GM21529 (cell line): ENCODE data around the gene C11orf21.
A peak's percentile ranks its signal among the peaks of the same experiment; 100 is the strongest.

Experiments used
- ATAC-seq: cut with Tn5 transposase; IDR thresholded peaks from one replicate; pipeline ENCODE4 v1.9.1; 2021; ENCODE audit not compliant: unreplicated experiment

C11orf21 gene

DNA sequence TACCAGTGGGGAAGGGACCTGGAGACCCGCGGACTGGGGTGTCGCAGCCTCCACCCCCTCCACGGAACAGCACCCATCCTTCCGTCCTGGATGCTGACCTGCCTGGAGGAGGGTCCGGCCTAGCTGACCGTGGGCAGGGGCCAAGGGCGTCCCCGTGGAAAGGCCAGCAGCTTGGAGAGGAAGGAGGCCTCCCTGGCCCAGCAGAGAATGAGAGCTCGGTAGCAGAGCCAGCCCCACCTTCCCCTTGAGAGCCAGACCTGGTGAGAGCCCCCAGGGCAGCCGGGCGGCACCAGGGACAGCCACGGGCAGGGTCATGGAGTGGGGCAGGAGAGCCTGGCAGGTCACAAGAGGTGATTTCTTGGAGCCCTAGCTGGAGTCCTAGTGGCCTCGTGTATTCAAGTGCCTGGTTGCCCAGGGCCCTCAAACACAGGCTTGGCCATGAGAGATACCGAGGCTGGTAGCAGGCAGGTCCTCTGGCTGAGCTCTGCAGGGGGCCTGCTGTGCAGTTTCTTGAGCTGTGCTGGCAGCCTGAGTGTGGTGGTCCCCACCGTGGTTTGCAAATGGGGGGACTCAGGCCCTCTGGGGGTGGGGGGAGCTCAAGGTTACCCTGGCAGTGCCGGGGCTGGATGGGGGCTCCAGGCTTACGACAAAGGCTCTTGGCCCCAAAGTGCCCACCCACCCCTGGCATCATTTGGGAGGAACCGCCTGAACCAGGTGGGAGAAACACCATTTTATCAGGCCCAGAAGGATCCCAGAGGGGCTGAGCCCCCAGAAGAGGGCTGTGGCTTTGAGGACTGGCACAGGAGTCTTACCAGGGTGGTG lies 7.7 kb upstream of the C11orf21 start:
- ATAC-seq, result no peak

DNA sequence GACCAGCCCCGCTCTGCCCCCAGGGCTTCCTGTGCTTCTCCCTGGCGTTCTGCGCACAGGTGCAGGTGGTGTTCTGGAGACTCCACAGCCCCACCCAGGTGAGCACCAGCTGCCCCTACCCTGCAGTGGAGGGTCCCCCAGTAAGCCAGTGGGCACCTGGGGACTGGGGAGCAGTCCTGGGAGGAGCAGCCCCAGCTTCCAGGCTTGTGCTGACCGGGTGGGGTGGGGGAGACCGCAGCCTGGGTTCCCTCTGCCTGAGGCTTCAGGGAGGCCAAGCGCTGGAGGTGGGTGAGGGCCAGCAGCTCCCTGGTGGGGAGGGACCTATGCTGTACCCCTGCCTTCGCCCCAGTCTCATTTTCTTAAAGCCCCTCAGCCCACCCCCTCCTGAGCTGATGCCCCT lies 7.0 kb upstream of the C11orf21 start:
- no peak for ATAC-seq

DNA sequence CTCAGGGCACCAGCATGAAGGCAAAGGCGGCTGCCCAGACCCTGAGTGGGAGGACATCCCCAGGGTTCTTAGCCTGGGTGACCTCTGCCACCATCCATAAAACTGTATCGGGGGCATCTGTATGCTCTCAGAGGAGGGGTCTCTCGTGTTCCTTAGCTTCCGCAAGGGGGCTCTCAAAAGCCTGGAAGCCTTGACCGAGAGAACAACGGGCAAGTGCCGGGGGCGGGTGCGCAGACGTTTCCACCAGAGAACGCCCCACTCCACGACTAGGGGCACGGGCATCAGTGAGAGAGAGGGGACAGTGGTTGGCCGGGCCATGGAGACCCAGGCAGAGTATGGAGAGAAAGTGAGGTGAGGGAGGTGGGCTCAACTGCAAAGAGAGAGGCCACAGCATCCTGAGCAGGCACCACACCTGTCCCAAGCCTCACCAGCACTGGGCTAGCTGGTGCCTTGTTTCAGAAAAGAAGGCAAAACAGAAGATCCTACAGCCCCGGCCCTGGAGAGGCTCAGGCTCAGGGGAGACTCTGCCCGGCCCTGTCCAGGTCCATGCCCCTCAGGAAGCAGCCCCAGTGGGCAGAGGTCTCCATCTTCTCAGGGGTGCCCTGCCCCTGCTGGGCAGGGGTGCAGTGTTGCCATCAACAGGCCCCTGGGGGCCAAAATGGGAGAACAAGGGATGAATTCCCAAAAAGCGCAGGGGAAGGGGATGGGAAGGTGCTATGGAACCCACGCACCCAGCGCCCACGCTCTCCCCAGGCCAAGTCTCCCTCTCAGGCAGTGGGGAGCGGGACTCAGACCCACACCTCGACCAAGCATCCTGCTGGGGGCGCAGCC lies 6.0 kb upstream of the C11orf21 start:
- no peak for ATAC-seq

DNA sequence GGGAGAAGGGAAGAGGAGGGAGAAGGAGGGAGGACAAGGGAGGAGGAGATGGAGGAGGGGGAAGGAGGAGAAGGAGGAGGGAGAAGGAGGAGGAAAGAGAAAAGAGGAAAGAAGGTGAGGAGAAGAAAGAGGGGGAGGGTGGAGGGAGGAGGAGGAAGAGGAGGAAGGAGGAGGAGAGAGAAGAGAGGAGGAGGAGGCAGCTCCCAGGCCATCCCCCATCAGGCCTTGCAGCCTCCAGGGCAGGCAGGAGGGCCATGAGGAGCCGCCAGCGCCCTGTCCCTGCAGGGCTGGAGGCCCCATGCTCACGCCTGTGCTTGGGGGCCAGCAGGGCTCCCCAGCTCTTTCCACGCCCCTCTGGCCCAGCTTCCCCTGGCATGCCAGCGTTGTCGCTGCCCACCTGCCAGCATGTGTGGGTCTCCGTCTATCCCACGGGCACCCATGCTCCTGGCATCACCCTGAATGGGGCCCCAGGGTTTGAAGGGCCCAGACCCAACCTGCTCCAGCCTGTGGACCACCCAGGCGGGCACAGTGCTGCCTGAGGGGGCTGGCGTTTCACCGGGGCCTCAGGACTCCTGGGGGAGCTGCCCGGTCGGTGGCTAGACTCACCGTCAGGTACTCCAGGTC lies 5.3 kb upstream of the C11orf21 start:
- ATAC-seq, result no peak

DNA sequence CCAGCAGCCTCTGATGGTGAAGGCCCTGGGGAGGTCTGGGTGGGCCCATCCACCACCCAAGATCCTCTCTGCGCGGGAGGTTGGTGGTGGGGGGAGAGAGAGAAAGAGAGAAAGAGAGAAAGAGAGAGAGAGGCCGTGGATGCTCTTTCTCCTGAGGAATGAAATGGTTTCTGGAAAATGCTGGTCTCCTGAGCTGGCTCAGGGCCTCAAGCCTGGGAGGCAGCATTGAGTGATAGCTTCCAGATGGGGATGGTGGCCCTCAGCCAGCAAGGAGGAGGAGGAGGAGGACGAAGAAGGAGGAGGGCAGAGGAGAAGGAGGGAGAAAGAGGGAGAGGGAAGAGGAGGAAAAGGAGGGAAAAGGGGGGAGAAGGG lies 4.7 kb upstream of the C11orf21 start:
- no peak for ATAC-seq

DNA sequence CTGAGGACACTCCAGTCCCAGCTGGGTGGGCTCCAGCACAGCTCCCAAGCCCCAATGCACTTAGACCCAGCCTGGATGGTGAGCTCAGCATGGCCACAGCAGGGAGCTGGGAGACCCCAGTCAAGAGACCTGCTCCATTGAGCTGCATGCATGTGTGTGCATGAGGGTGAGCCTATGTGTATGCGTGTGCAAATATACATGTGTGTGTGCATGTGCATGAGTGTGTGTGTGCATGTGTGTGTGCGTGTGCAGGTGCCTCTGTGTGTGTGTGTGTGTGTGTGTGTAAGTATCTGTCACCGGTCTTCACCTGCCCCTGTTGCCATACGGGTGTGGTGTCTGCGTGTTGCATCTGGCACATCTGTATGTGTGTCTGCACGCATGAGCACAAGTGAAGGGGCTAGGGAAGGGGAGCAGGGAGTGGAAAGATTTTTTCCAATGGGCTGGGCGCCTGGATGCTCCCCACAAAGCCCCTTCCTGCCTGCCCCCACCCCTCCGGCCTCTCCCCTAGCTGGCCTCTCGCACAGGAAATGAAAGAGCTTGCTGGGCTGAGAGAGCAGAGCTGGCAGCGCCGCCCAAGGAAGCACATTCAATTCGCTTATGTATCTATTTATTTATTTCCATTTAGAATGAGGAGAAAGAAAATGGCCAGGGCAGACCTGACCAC lies 4.2 kb upstream of the C11orf21 start:
- no peak for ATAC-seq

DNA sequence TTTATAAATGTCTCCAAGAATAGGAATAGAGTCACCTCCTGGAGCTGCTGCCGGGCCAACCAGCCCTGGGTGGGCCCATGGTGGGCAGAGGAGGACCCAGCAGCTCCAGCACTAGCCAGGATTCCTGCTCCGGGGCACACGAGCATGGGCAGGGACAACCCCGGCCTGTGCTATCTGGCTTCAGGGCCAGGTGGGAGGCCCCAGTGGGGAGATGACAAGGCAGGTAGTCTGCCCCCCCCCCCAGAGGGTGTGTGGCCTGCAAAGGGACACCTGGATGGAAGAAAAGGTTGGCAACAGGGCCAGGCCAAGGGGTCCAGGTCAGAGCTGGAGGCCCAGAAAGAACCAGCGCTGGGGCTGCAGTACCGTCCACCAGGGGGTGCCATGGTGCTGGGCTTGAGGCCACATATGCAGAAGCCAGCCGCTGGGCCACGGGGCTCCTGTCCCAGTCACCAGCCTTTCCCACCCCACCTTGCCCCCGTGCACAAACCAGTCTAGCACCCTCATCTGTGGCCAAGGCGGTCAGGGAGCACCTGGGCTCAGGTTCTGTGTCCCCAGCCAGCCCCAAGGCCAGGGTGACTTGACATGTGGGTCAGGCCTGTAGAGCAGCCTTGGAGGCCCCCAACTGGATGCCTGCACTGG lies 3.5 kb upstream of the C11orf21 start:
- ATAC-seq, result peak; percentile 56

DNA sequence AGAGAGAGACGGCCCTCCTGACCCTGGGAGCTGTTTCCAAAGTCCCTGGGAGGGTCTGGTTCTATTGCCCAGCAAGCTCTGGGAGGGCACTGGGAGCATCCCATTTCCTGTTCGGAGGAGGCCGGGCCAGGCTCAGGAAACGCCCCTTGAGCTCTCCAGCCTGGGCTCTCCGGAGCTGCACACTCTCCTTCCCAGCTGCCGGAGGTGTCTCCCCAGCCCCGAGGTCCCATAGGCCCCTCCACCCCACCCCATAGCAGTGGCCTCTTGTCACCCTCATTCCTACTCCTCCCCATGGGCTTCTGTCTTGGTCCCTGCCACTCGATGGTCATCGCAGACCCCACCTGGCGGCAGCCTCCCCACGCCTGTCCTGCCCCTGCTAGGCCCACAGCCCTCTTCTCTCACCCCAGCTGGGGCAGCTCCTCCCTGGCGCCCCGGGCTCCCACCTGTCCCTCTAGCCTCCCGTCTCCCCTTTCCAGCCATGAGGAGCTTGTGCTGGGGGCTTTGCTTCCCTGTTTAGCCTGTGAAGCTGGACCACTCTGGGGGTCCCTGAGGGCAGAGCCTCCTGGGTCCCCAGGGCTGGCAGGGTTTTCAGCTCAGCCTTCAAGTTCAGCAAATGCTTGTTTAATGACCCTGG lies 2.9 kb upstream of the C11orf21 start:
- ATAC-seq, result no peak

DNA sequence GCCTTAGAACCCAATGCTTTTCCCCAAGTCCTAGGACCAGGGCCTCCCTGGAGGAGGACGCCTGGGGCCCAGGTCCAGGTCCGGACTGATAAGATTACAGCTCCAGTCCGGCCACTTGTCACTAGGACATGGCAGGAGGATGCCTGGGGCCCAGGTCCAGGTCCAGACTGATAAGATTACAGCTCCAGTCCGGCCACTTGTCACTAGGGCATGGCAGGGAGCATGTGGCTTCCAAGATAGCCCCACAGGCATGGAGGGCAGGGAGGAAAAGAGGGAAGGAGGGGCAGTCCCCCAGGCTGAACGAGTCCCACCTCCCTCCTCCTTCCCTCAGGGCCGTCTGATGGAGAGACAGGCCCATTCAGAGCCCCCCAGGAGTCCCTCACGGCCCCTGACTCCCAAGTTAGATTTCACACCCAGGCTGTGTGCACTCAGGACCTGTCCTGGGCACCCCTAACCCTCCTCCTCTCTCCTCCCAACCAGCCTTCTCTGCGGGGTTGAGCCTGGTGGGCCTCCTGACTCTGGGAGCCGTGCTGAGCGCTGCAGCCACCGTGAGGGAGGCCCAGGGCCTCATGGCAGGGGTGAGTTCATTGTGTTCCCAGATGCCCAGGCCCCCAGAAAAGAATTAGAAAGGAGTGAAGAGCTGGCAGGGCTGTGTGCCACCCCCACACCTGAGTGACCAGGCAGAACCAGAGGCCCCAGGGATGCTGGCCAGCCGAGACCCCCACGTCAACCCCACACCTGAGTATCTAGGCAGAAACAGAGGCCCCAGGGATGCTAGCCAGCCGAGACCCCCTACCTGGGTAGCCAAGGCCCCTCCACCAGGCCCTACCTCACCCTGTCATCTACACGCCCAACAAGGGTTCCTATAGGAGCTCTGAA lies 2.1 kb upstream of the C11orf21 start:
- ATAC-seq, result no peak

DNA sequence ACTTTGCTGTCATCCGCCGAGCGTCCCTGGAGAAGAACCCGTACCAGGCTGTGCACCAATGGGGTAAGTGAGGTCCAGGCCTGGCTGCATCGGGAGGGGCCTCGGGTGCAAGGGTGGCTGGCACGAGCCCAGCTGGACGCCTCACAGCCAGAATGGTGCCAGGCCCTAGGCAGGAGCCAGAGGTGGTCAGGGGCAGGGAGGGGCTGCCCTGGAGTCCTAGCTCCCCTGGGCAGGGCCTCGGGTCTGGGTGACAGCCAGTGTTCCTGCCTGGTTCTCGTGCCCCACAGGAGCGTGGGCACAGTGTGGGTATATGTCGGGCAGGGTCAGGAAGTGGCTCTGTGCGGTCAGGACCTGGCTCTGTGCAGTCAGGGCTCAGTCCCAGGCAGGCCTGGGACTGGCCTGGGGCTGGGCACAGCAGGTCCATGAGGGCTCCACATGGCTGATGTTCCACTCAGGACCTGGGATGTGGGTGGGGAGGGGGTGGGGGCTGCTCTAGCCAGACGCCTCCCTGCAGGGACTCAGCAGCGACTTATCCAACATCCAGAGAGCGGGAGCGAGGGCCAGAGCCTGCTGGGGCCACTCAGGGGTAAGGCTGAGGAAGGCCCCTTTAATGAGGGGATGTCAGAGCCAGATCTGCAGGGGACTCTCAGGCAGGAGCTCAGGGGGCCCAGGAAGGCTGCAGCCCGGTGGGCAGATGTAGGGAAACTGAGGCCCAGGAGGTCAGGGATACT lies 1.3 kb upstream of the C11orf21 start:
- no peak for ATAC-seq

DNA sequence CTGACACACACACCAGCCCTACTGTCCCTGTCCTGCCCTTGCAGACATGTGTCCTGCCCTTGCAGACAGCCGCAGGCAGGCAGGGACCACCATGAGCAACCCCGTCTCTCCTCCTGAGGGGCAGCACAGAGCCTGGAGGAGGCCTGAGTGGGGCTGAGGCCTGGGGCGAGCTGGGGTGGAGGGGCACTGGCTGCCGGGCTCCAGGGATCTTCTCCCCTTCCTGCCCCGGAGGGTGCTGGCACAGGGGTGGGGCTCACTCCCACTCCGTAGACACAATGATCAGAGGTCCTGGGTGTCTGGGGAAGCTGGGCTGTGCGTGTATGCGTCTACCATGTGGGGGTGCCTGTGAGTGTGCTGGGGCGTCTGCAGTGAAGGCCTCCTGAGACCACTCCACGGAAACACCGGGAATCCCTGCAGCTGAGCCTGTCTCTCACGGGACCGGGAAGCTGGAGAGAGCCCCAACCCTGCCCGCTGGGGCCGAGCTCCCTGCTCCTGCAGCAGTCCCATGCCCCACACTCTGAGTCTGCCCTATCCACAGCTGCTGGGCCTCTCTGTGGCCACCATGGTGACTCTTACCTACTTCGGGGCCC lies 683 bp upstream of the C11orf21 start:
- ATAC-seq, result no peak

DNA sequence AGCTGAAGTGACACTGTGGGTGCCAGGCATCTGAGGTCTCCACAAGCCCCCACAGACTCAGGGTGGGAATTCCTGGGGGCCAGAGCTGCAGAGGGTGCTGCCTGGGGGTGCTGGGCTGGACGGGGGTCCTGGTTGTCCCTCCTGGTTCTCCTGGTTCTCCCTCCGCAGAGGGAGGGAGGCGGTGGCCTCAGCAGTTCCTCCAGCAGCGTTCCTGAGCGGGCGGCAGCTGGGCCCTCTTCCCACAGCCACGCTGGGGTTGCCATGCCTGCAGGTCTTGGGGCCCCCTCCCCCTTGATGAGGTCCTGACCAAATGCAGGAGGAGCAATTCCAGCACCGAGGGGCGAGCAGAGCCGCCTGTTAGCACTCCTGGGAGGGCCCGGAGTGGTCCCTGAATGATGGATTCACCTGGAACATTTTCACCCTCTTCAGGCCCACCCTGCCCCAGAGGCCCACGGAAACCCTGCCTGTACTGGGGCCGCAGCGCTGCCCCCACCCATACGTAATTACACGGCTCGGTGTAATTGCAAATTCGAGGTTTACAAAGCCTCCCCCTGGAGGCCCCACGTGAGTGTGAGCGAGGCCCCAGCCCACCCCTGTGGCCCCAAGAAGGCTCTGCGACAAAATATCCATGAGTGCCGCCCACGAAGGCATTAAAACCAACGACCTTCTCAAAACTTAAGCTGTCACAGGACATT lies 635 bp downstream of the C11orf21 start:
- no peak for ATAC-seq

DNA sequence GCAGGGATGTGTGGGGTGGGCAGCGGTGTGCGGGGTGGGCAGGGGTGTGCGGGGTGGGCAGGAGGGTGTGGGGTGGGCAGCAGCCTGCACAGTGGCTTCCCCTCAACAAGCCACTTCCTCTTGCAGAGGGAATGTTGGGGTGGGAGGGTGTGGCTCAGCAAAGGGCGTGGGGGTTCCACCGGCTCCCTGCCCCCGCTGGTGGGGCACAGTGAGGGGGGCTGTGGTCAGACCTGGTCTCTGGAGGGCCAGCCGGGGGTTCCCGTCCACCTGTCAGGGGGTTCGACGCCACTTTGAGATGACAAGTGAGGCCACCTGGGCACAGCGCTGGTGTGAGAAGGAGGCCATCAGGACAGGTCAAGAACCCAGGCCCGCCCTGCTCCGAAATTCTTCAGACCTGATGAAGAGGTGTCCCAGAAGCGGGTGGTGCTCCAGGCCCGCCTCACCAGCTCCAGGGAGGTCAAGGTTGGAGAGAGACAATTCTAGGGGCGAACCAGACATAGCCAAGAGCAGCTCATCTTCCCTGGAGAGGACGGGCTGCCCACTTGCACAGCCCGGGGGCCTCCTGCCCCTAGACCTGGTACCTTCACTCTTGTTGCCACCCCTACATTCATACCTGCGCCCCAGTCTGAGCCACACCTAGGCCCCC lies 1.3 kb downstream of the C11orf21 start:
- no peak for ATAC-seq

DNA sequence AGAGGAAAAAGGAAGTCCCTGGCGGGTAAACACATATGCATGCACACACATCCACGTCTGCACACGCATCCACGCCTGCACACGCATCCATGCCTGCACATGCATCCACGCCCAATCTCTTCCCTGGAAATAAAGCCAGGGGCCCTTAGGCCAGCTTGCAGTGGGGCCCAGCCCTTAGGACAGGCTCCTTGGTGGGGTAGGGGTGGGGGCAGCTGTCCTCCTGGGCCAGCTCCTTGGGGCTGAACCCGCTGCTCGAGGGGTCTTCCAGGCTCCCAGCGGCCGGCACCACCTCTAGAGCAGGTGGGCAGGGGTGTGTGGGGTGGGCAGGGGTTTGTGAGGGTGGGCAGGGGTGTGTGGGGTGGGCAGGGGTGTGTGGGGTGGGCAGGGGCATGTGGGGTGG lies 1.9 kb downstream of the C11orf21 start:
- no peak for ATAC-seq

DNA sequence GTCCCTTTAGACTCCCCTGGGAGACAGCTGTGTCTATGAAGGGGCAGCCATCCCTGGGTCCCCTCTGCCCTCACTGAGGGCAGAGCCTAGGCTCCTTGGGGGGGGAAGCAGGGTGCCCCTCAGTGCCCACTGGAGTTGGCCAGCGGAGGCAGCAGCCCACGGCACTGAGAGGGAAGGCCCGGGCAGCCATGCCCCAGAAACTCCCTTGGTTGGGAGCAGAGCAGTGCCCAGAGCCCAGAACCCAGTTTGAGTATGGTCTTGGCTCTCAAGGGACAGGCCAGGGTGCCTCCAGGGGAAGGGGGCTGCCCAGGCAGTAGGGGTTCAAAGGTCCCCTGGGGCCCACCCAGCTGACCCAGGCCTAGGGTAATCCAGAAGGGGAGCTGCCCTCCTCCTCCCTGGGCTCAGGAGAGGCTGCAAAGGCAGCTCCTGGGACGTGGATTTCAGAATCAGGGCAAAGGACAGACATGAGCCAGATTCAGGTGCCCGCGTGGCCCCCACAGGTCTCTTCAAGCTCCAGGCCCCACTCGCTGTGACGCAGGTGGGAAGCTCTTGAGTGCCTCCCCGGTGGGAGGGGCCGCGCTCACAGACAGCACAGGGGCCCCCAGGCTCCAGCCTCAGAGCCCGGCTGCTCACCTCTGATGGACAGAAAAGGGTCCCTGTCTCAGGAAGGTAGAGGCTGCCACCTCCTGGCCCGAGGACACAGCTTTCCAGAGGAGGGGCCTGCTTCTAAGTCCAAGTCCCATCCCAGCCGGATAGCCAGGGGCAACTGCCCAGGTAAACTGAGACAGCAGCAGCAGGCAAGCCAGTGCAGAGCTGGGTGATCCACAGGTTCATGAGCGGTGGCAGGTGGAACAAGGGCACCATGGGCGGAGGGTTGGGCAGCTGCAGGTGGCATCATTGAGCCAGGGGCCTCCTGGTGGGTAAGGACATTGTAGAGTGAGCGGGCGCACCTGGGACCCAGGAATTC lies 2.6 kb downstream of the C11orf21 start:
- no peak for ATAC-seq

DNA sequence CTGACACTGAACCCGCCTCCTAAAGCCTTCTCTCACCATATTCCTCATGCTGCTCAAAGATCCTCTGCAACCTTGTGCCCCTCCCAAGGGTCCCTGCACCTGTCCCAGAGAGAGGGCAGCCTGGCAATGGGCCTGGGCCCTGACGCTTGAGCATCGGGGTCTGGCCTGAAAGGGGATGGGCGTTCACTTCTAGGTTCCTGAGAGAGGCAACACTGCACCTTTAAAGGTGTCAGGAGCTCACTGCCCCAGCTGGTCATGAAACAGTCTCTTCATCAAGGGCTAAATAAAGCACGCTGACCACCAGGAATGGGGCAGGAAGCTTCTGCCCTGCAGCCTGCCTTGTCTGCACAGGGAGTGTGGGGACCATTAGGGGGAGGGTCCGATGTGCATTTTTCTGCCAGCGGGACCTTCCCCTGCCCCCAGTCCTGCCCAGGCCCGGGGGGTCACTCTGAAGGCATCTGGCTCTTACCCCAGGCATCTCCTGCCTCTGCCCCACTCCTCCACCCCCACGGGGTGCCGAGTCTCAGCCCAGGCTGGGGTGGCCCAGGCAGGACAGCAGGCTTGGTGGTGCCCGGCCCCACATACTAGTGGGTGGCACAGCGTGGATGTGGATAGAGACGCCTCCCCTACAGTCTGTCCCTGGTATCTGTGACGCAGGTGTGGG lies 3.5 kb downstream of the C11orf21 start:
- ATAC-seq, result no peak
